Astrocyte (in vitro differentiated cells and primary cell): Measurements from ENCODE around the gene RPE65.

Experiments
- CTCF ChIP-seq: IDR thresholded peaks from 2 replicates; pipeline ENCODE4 v1.5.1; 2011; ENCODE audit warnings: low read depth, mild to moderate bottlenecking, inconsistent platforms, low read length, moderate library complexity; ENCODE audit not compliant: insufficient read depth
- EZH2 ChIP-seq: IDR thresholded peaks from 2 replicates; pipeline ENCODE4 v1.6.1; 2012; ENCODE audit warnings: mild to moderate bottlenecking, low read length, inconsistent platforms; ENCODE audit not compliant: insufficient read depth

GRCh38 chr1:68442006-68442405 is 7.7 kb downstream of the RPE65 start:
- TF ChIP-seq CTCF (no peak), EZH2 (no peak)
